Ishikawa (cell line): ENCODE data around the gene SLC6A20.

Source experiments
- CREB1 ChIP-seq: IDR thresholded peaks from 2 replicates; pipeline ENCODE4 v1.6.1; 2012; ENCODE audit warnings: low read depth
- MAX ChIP-seq: IDR thresholded peaks from 2 replicates; pipeline ENCODE4 v1.6.1; 2012
- RAD21 ChIP-seq: IDR thresholded peaks from 2 replicates; pipeline ENCODE4 v1.6.1; 2012; ENCODE audit warnings: low read depth
- REST ChIP-seq: IDR thresholded peaks from 2 replicates; pipeline ENCODE4 v1.6.1; 2012; ENCODE audit warnings: low read depth, mild to moderate bottlenecking
- TAF1 ChIP-seq: IDR thresholded peaks from 2 replicates; pipeline ENCODE4 v1.6.1; 2012; ENCODE audit warnings: low read depth, mild to moderate bottlenecking
- TEAD4 ChIP-seq: IDR thresholded peaks from 2 replicates; pipeline ENCODE4 v1.6.1; 2012

- TF ChIP-seq TAF1 (no peak), MAX (no peak), RAD21 (no peak), TEAD4 (no peak), REST (no peak), CREB1 (no peak)
Observed at GRCh38 chr3:45742461-45743089, 53.8 kb downstream of the SLC6A20 start.
